HG03457 (cell line): Measurements from ENCODE around the gene GALNT17.
"Not testable (repeated sequence)": the region's sequence is repeated elsewhere in the genome, so short reads cannot be mapped to it uniquely, and the experiment has no call there.

Experiments used
- ATAC-seq: cut with Tn5 transposase; IDR thresholded peaks from one replicate; pipeline ENCODE4 v1.9.1; 2021; ENCODE audit warnings: moderate number of reproducible peaks; ENCODE audit not compliant: unreplicated experiment

Gene GALNT17

DNA sequence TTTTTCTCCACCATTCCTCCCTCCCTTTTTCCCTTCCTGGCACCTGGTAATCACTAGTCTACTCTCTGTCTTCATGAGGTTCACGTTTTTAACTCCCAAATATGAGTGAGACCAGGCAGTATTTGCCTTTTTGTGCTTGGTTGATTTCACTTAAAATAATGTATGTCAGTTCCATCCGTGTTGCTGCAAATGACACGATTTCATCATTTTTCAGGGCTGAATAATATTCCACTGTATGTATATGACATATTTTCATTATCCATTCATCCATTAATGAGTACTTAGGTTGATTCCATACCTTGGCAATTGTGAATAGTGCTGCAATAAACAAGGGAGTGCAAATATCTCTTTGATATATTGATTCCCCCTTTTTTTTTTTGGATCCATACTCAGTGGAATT, 25.8 kb downstream of the GALNT17 start:
- no peak for ATAC-seq

GRCh38 chr7:71165708-71166107, 33.8 kb downstream of the GALNT17 start:
- no peak for ATAC-seq

GRCh38 chr7:71171476-71171875, 39.5 kb downstream of the GALNT17 start:
- ATAC-seq, result no peak

DNA sequence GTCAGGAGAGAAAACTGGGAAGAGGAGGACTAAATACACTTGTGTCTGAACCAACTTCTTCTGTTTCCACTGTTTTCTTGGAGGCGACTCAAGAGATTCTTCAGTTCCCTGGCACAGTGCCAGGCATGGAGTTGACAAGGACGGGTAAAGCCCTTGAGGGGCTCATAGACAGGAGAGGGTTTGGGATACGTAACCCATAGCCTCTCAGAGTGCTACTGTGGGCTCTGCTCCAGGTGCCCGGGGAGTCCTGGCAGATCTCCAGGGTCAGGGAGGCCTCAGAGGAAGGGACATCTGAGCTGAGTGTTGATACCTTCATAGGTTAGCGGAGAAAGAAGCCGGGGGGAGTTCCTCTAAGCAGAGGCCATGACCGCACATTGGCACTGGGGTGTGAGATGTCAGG, 42.0 kb downstream of the GALNT17 start:
- no peak for ATAC-seq

GRCh38 chr7:71182438-71182935, 50.5 kb downstream of the GALNT17 start:
- ATAC-seq, result no peak

- no peak for ATAC-seq
Measured at GRCh38 chr7:71184136-71184535, 52.2 kb downstream of the GALNT17 start.

DNA sequence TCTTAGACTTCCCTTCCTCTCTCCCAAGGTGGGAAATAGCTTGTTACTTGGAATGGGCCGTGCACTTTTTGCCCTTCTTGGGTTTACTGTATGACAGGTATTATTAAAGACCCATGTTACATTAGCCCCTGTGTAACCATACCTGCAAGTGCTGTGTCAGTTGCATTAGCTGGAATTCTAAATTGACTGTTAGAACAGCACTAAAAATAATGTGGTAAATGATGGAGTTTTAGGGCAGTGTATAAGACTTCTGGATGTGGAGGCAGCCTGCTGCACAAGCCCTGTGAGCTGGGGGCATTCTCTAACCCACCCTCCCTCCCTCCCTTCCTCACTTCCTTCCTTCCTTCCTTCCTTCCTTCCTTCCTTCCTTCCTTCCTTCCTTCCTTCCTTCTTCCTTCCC, 52.7 kb downstream of the GALNT17 start:
- ATAC-seq, result no peak

DNA sequence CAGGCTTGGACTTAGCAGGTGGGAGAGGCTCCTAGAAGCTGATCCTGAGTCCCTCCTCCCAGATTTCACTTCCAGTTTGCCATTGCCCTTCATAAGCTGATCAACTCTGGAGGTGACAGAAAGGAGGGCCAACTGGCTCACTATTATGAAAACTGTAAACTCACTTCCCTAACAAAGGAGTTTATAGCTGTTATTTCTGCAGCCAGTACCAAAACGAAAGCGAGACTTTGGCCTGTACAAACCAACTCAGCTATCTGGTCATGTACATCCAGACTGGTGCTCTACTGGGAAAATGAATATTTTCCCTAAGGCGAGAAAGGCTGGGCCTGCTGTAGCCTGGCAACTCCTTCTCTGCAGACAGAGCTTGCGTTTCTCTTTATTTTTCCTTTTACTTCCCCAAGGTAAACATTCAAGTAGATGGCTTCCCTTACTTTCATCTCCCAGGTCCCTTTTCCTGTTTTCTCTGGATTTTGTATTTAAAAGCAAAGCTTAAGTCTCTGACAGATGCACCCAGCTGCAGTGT, 54.7 kb downstream of the GALNT17 start:
- ATAC-seq, result no peak

- ATAC-seq, result no peak
Measured at GRCh38 chr7:71191771-71192170, 59.8 kb downstream of the GALNT17 start.

- no peak for ATAC-seq
Measured at GRCh38 chr7:71193099-71193810, 61.3 kb downstream of the GALNT17 start.

DNA sequence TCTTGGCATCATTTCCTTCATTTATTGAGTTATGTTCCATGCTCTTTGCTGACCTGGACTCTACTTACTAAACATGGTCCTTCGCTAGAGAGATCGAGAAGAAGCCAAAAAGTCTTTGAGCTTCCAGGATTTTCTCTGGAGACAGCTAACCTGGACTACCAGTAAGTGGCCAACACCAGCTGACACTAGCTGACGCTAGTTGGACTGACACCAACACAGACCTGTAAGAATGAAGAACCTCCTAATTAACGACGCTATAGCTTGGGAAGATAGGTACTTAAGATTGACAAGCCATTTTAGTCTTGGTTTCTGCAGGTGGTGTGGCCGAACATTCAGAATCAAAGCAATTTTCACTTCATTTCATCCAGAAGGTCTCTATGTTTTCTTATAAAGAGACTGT, 66.4 kb downstream of the GALNT17 start:
- ATAC-seq, result no peak

DNA sequence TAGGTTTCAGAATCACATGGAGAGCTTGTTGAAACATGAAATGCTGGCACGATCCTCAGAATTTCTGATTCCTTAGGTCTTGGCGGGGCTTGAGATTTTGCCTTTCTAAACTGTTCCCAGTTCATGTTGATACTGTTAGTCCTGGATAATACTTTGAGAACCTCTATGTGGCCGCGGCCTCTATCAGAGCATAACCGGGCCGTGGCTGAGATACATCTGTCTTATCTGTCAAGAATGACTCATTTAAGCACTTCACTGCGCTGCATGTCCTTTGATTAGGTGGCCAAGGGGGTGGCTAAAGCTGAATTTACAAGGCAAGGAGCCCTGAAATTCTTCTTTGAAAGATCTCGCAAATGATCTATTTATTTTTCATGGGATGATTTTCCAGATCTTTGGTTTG, 66.9 kb downstream of the GALNT17 start:
- ATAC-seq, result no peak

- ATAC-seq, result no peak
Measured at GRCh38 chr7:71206184-71206583, 74.2 kb downstream of the GALNT17 start.

GRCh38 chr7:71208881-71209280, 76.9 kb downstream of the GALNT17 start:
- ATAC-seq, result no peak

GRCh38 chr7:71209484-71209883, 77.5 kb downstream of the GALNT17 start:
- ATAC-seq, result not testable (repeated sequence)

DNA sequence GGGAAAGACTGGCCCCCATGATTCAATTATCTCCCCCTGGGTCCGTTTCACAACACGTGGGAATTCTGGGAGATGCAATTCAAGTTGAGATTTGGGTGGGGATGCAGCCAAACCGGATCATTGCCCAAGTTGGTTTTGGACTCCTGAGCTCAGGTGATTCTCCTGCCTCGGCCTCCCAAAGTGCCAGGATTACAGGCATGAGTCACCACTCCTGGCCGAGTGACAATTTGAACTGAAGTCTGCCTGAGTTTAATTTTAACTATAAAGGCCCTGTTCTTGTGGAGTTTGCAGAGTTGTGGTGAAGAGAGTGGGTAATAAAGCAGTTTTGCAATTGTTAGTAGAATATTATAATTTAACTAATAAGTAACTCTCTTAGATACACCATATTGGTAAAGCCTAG, 78.3 kb downstream of the GALNT17 start:
- ATAC-seq, result no peak

DNA sequence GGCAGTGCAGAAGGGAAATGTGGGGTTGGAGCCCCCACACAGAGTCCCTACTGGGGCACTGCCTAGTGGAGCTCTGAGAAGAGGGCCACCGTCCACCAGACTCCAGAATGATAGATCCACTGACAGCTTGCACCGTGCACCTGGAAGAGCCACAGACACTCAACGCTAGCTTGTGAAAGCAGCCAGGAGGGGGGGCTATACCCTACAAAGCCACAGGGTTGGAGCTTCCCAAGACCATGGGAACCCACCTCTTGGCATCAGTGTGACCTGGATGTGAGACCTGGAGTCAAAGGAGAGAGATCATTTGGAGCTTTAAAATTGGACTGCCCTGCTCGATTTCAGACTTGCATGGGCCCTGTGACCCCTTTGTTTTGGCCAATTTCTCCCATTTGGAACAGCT, 80.5 kb downstream of the GALNT17 start:
- not testable (repeated sequence) for ATAC-seq

DNA sequence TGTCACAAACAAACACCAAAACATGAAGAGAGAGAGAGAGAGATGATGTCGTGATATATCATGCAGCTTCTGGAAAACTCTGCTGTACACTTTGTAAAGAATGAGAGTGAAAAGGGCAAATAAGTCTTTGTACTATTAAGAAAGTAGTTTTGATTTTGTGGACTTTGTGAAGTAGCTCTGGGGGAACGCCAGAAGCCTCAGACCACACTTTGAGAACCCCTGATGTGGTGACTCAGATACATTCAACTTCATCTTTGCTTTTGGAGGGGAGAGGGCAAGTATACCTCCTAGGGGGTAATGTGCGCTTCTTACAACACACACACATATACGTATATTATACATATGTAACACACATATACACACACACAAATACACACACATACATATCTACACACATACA, 84.3 kb downstream of the GALNT17 start:
- no peak for ATAC-seq

DNA sequence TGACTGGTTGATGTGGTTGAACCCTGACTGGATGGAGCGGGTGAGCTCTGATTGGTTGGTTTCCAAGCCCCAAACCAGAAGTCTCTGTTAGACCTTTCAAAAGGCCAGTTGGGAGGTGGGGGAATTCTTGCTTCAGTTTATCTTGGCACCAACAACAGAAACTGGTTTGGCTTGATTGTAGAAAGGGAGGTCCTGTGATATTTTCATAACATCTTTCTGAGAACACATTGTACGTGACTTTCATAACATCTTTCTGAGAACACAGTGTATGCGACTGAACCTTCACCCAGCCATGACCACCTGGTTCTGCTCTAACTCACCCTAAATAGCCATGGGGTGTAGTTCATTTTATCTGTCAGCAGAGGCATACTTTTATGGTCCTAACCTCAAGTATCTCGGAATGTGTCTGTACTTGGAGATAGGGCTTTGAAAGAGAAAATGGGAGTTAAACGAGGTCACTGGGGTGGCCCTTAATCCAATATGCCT, 88.3 kb downstream of the GALNT17 start:
- ATAC-seq, result no peak

- no peak for ATAC-seq
Measured at GRCh38 chr7:71221049-71221448, 89.1 kb downstream of the GALNT17 start.

- ATAC-seq, result no peak
Measured at GRCh38 chr7:71221549-71221948, 89.6 kb downstream of the GALNT17 start.

DNA sequence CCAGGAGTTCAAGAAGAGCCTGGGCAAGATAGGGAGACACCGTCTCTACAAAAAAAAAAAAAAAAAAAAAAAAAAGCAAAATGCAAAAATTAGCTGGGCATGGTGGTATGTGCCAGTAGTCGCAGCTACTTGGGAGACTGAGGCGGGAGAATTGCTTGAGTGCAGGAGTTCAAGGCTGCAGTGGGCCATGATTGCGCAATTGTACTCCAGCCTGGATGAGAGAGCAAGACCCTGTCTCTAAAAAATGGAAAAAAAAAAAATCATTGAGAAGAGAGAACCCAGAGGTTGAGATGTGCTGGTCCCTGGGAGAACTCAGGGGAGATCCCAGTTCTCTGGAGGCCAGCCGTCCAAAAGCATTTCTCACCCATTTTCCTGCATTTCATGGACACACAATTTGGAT, 95.2 kb downstream of the GALNT17 start:
- ATAC-seq, result no peak

DNA sequence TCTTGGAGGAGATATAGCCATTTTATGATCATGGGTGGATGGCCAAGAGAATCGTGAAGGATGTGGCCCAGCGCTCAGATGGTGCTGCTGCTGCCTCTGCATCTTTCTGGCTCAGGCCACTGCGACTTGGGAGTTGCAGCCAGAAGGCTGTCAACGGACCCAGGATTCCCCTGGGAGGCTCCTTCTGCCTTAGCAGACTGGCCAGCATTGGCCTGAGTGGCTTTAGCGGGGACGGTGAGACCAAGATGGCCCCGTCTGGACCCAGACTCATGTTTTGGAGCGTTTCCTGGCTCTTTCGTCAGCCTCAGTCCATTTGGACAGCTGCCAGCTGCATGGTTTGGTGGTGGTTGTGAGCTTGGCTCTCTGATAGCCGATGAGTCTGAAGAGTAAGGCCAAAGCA, 97.2 kb downstream of the GALNT17 start:
- no peak for ATAC-seq
